ENCODE measurements around the gene SUPT3H. TPM values are rescaled to one million over a fixed set of nuclear protein-coding genes. Genes with fewer than 3 reads are reported as not detected.

The SUPT3H gene
- total and polyA plus RNA-seq, 2 donors (not counting 1 experiment from before 2014, with no cell fraction given), result 5.5 to 12.4 TPM

GRCh38 chr6:45256697-45257695, 120.7 kb downstream of the SUPT3H start:
- Histone ChIP-seq H4K20me1 (ENCODE audit: control insufficient read depth, insufficient read depth, low read length, poor library complexity, severe bottlenecking) (no peaks in the 10 kb centered on the region), H3K27me3 (replicated peaks in 1 of 4; ENCODE audit: control extremely low read depth in 1 of 4, control insufficient read depth in 3 of 4, insufficient read depth in 4 of 4, low read length in 3 of 4) (no peaks in the 10 kb centered on the region), H3K4me3 (ENCODE audit: control extremely low read depth in 1 of 5, extremely low read depth in 1 of 5, insufficient read depth in 1 of 5, low read depth in 2 of 5, low read length in 4 of 5) (no peak overlapping the region), H2AFZ (ENCODE audit: insufficient read depth, low read depth, low read length, poor library complexity, severe bottlenecking) (no peak overlapping the region), H3K4me1 (ENCODE audit: control insufficient read depth in 2 of 2, insufficient read depth in 2 of 2, low read length in 2 of 2) (no peaks in the 10 kb centered on the region), H3K9me3 (ENCODE audit: control extremely low read depth in 1 of 3, control insufficient read depth in 2 of 3, insufficient read depth in 1 of 3, low read length in 2 of 3) (no peaks in the 10 kb centered on the region), H3K36me3 (replicated peaks in 1 of 2; ENCODE audit: control extremely low read depth in 1 of 2, control insufficient read depth in 1 of 2, extremely low read depth in 1 of 2, insufficient read depth in 2 of 2, low read length in 1 of 2) (peaks cover 0 to 2% of the 10 kb centered on the region in 2 experiments), H3K79me2 (ENCODE audit: control insufficient read depth, insufficient read depth, low read length) (no peaks in the 10 kb centered on the region), H3K9ac (ENCODE audit: low read length) (no peak overlapping the region), H3K4me2 (replicated peaks; ENCODE audit: low read depth, low read length, poor library complexity, severe bottlenecking) (no peak overlapping the region), H3K27ac (ENCODE audit: low read length in 2 of 2) (no peak overlapping the region)
- intact Hi-C loops (cut with micrococcal nuclease), result no loop called here
- no peaks in the 10 kb centered on the region for H3K9me3 Mint-ChIP-seq (ENCODE audit: insufficient read depth)
- ChIA-PET POLR2A (no interaction called here), CTCF (no interaction called here)
- whole genome bisulfite sequencing (ENCODE audit: insufficient coverage), result 100% methylated on average over 3 of the region's 9 CpGs
- DNase-seq (no peak), ATAC-seq (ENCODE audit: low read depth) (no peak)
- H3K4me3 Mint-ChIP-seq, result no peak overlapping the region
- TF ChIP-seq CTCF (IDR thresholded peaks at IDR 0.05) (no peak), EZH2 (IDR thresholded peaks at IDR 0.05; ENCODE audit: borderline replicate concordance, insufficient read depth, low read depth, low read length, poor library complexity, severe bottlenecking) (no peak)
- H3K4me1 Mint-ChIP-seq, result no peaks in the 10 kb centered on the region
- H3K27ac Mint-ChIP-seq, result no peak overlapping the region
- H3K27me3 Mint-ChIP-seq, result no peaks in the 10 kb centered on the region

GRCh38 chr6:45255434-45255833, 122.3 kb downstream of the SUPT3H start:
- POLR2A ChIA-PET, result no interaction called here
- DNase-seq (no peak), ATAC-seq (ENCODE audit: low read depth) (no peak)
- H3K9me3 Mint-ChIP-seq (ENCODE audit: insufficient read depth), result no peaks in the 10 kb centered on the region
- CTCF ChIA-PET, result no interaction called here
- no peak overlapping the region for H3K27ac Mint-ChIP-seq
- TF ChIP-seq EZH2 (IDR thresholded peaks at IDR 0.05; ENCODE audit: borderline replicate concordance, insufficient read depth, low read depth, low read length, poor library complexity, severe bottlenecking), result no peak
- no peak for TF ChIP-seq CTCF (IDR thresholded peaks at IDR 0.05)
- Histone ChIP-seq H2AFZ (ENCODE audit: insufficient read depth, low read depth, low read length, poor library complexity, severe bottlenecking) (no peak overlapping the region), H3K9ac (ENCODE audit: low read length) (no peak overlapping the region), H3K79me2 (ENCODE audit: control insufficient read depth, insufficient read depth, low read length) (no peaks in the 10 kb centered on the region), H3K27ac (ENCODE audit: low read length in 2 of 2) (no peak overlapping the region), H3K4me2 (replicated peaks; ENCODE audit: low read depth, low read length, poor library complexity, severe bottlenecking) (no peak overlapping the region), H4K20me1 (ENCODE audit: control insufficient read depth, insufficient read depth, low read length, poor library complexity, severe bottlenecking) (no peaks in the 10 kb centered on the region), H3K4me1 (ENCODE audit: control insufficient read depth in 2 of 2, insufficient read depth in 2 of 2, low read length in 2 of 2) (no peaks in the 10 kb centered on the region), H3K9me3 (ENCODE audit: control extremely low read depth in 1 of 3, control insufficient read depth in 2 of 3, insufficient read depth in 1 of 3, low read length in 2 of 3) (no peaks in the 10 kb centered on the region), H3K4me3 (ENCODE audit: control extremely low read depth in 1 of 5, extremely low read depth in 1 of 5, insufficient read depth in 1 of 5, low read depth in 2 of 5, low read length in 4 of 5) (no peak overlapping the region), H3K27me3 (replicated peaks in 1 of 4; ENCODE audit: control extremely low read depth in 1 of 4, control insufficient read depth in 3 of 4, insufficient read depth in 4 of 4, low read length in 3 of 4) (no peaks in the 10 kb centered on the region), H3K36me3 (replicated peaks in 1 of 2; ENCODE audit: control extremely low read depth in 1 of 2, control insufficient read depth in 1 of 2, extremely low read depth in 1 of 2, insufficient read depth in 2 of 2, low read length in 1 of 2) (peaks cover 0 to 2% of the 10 kb centered on the region in 2 experiments)
- H3K4me1 Mint-ChIP-seq, result no peaks in the 10 kb centered on the region
- no peak overlapping the region for H3K4me3 Mint-ChIP-seq
- no peaks in the 10 kb centered on the region for H3K27me3 Mint-ChIP-seq
- WGBS (ENCODE audit: insufficient coverage), result 100% methylated on average over 3 of the region's 4 CpGs
- intact Hi-C loops (cut with micrococcal nuclease), result no loop called here

Measured in B cell (primary cell).